Ascending aorta (tissue), 2 donors: ENCODE results near the gene PCBP3. TPM values are rescaled to one million over a fixed set of nuclear protein-coding genes. Genes with fewer than 3 reads are reported as not detected.

Experiments used
- DNase-seq, 2 donors: peaks; one replicate each; pipeline ENCODE4 v3.0.0-alpha.2; 2019; ENCODE audit warnings: low spot score in 2 of 2
- H3K27ac ChIP-seq, 2 donors: fragments of 200-600 bp; sonication (generic); one replicate each; pipeline ENCODE4 v1.5.1; 2016 to 2017; ENCODE audit warnings: mild to moderate bottlenecking in 1 of 2
- H3K27me3 ChIP-seq: fragments of 200-600 bp; sonication (generic); one replicate; pipeline ENCODE4 v1.5.1; 2017
- H3K36me3 ChIP-seq, 2 donors: fragments of 200-600 bp; sonication (generic); one replicate each; pipeline ENCODE4 v1.5.1; 2016
- H3K4me1 ChIP-seq, 2 donors: fragments of 200-600 bp; sonication (generic); one replicate each; pipeline ENCODE4 v1.5.1; 2016 to 2017; ENCODE audit warnings: mild to moderate bottlenecking in 1 of 2
- H3K4me3 ChIP-seq, 2 donors: fragments of 200-600 bp; sonication (generic); one replicate each; pipeline ENCODE4 v1.5.1; 2016 to 2017; ENCODE audit warnings: mild to moderate bottlenecking in 1 of 2
- H3K9me3 ChIP-seq, 2 donors: fragments of 200-600 bp; sonication (generic); one replicate each; pipeline ENCODE4 v1.5.1; 2016
- intact Hi-C: fragments of 100-400 bp; cut with DNase I; formaldehyde crosslinking; loops from one replicate; pipeline ENCODE4 v1.15.1; 2023
- total RNA-seq: library from RNA; depleted of rRNA; stranded (reverse); fragments of >200 nt; gene quantifications from one replicate; pipeline ENCODE4 v1.1.0, GENCODE V29; 2016
- TF ChIP-seq, protein P1 (sequence below), 3 experiments: fragments of 200-600 bp in 2 of 3; fragments of 450-650 bp in 1 of 3; sonication (generic) in 2 of 3; IDR thresholded peaks; one replicate each; pipeline ENCODE4 v1.5.1; 2016 to 2019; ENCODE audit warnings: antibody characterized with exemption in 3 of 3, mild to moderate bottlenecking in 1 of 3, moderate library complexity in 1 of 3

The PCBP3 gene
- total RNA-seq, 1 donor from 2014 or later, result not detected

DNA sequence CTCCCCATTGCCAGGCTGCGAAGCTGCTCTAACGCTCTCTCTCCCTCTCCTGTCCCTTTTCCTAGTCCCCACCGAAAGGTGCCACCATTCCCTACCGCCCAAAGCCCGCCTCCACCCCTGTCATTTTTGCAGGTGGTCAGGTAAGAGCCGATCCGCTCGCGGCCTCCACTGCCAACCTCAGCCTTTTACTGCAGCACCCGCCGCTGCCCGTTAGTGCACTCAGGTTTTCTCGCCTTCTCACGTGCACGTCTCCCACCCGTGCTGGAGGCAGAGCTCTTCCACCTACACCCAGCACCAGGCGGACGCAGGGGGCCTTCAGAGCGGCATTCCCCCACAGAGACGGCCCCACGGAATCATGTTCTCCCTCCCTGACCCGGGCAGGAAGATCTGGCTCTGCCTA, 270.4 kb downstream of the PCBP3 start:
- TF ChIP-seq, protein P1, sequence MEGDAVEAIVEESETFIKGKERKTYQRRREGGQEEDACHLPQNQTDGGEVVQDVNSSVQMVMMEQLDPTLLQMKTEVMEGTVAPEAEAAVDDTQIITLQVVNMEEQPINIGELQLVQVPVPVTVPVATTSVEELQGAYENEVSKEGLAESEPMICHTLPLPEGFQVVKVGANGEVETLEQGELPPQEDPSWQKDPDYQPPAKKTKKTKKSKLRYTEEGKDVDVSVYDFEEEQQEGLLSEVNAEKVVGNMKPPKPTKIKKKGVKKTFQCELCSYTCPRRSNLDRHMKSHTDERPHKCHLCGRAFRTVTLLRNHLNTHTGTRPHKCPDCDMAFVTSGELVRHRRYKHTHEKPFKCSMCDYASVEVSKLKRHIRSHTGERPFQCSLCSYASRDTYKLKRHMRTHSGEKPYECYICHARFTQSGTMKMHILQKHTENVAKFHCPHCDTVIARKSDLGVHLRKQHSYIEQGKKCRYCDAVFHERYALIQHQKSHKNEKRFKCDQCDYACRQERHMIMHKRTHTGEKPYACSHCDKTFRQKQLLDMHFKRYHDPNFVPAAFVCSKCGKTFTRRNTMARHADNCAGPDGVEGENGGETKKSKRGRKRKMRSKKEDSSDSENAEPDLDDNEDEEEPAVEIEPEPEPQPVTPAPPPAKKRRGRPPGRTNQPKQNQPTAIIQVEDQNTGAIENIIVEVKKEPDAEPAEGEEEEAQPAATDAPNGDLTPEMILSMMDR (IDR thresholded peaks at IDR 0.05), result no peak
- no peaks in the 10 kb centered on the region for H3K4me1 ChIP-seq
- no peak for DNase-seq
- intact Hi-C loops, result no loop called here
- no peaks in the 10 kb centered on the region for H3K36me3 ChIP-seq
- H3K4me3 ChIP-seq, result no peak overlapping the region
- no peaks in the 10 kb centered on the region for H3K9me3 ChIP-seq
- no peaks in the 10 kb centered on the region for H3K27me3 ChIP-seq
- H3K27ac ChIP-seq, result no peak overlapping the region

DNA sequence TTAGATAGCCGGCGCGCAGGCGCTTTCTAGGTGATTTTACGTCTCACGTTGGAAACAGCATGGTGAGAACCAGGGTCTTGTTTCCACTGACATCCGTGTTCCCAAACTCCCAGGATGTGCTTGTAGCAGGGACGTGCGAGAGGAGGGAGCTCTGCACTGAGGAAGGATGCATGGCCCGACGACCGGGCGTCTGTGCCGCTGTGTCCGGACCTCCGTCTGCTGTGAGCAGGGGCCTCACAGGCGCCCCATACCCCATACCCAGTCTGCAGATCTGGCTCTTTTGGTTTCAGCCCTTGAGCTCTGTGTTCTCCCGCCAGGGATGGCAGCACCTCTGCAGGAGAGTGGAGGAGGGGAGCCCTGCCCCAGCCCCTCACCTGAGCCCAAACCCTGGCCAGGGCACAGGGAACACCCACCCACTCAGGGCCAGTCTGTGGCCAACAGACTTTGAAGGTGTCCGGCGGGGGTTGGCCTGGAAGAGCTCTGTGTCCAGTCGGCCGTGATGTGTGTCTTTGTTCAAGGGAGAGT, 270.9 kb downstream of the PCBP3 start:
- TF ChIP-seq, protein P1 (IDR thresholded peaks at IDR 0.05), result no peak
- Histone ChIP-seq H3K4me1 (no peaks in the 10 kb centered on the region), H3K36me3 (no peaks in the 10 kb centered on the region), H3K4me3 (no peak overlapping the region), H3K27ac (no peak overlapping the region), H3K9me3 (no peaks in the 10 kb centered on the region), H3K27me3 (no peaks in the 10 kb centered on the region)
- intact Hi-C loops, result no loop called here
- DNase-seq, result no peak

DNA sequence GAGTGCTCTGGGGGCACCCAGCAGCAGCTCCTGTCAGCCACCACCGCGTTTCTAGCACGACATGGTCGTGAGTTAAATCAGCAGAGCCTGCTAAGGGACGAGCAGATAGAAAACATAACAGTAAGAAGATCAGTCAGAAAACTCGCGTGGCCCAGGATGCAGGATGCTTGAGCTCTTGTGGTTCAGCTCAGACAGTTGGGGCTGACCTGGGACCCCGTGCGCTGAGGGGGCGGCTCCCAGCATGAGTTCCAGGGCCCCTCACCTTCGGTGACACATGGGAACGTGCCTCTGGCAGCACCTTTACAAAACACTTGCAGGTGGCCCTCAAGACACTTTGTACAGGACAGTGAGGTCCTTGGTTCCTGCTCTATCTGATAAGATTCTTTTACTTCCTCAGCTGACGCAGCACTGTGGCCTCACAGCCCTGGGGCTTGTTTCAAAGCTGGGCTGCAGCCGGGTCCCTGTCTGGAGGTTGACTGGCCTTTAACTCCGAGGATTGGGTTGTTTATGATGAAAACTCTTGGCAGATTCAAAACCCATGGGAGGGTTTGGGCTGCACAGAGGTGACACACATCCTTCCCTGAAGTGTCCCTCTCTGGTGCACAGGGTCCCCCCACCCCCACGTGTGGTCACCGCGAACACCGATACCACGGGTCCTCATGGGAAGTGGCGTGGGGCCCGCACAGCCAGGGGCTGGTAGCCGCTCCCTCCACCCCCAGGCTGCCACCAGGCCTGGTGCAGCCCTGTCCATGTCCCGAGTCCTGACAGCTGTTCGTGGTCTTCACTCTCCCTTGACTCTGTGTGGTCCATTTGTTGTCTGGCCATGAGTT, 272.7 kb downstream of the PCBP3 start:
- Histone ChIP-seq H3K4me1 (no peaks in the 10 kb centered on the region), H3K27ac (no peak overlapping the region), H3K4me3 (no peak overlapping the region), H3K36me3 (no peaks in the 10 kb centered on the region), H3K9me3 (no peaks in the 10 kb centered on the region), H3K27me3 (no peaks in the 10 kb centered on the region)
- DNase-seq, result no peak
- intact Hi-C loops, result no loop called here
- TF ChIP-seq, protein P1 (IDR thresholded peaks at IDR 0.05), result no peak

DNA sequence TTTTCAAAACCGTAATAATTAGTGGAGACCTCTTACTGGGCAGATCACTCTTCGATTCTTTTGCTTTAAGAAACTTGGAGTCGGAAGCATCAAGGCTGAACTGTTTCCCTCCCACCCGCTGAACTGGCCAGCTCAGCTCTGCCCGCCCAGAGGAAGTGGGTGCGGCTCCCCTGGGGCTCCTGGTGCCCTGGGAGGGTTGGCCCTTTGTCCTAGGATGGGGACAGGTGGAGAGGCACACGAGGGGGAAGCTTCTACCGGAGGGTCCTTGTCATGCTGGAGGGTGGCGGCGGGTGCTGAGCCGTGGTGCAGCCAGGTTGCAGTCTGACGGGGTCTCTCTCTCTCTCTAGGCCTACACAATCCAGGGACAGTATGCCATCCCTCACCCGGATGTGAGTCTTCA, 273.7 kb downstream of the PCBP3 start:
- no peaks in the 10 kb centered on the region for H3K9me3 ChIP-seq
- no peaks in the 10 kb centered on the region for H3K27me3 ChIP-seq
- H3K27ac ChIP-seq, result no peak overlapping the region
- TF ChIP-seq, protein P1 (IDR thresholded peaks at IDR 0.05), result no peak
- intact Hi-C loops, result no loop called here
- no peak for DNase-seq
- H3K4me1 ChIP-seq, result no peaks in the 10 kb centered on the region
- H3K4me3 ChIP-seq, result no peak overlapping the region
- no peaks in the 10 kb centered on the region for H3K36me3 ChIP-seq

DNA sequence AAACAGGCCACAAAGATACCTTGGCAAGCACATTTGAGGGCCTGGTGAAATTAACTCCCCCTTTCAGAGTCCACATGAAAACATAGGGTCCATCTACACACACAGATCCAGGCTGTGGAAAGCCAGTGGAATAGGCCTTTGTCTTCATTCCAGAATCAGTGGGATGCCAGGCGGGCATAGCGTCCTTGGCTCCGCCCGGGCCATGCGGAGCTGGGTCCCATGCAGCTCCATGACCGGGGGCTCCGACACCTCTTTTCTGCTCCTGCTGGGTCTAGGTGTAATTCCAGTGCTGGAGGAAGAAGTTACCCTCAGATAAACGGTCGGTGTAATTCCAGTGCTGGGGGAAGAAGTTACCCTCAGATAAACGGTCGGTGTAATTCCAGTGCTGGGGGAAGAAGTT, 274.5 kb downstream of the PCBP3 start:
- Histone ChIP-seq H3K9me3 (no peaks in the 10 kb centered on the region), H3K27ac (no peak overlapping the region), H3K27me3 (no peaks in the 10 kb centered on the region), H3K4me3 (no peak overlapping the region), H3K36me3 (no peaks in the 10 kb centered on the region), H3K4me1 (no peaks in the 10 kb centered on the region)
- intact Hi-C loops, result no loop called here
- TF ChIP-seq, protein P1 (IDR thresholded peaks at IDR 0.05), result no peak
- DNase-seq, result no peak
